Activated B cell treated with CpG ODN at 0.5 μM for 24 hours (primary cell): ENCODE results near the gene OTUD4. TPM values are rescaled to one million over a fixed set of nuclear protein-coding genes. Genes with fewer than 3 reads are reported as not detected.
"Not testable (repeated sequence)": the region's sequence is repeated elsewhere in the genome, so short reads cannot be mapped to it uniquely, and the experiment has no call there.

Source experiments
- ATAC-seq: fragments of 200-7000 bp; cut with Tn5 transposase; one replicate; pipeline ENCODE4 v1.10.0; 2021; ENCODE audit warnings: low read depth, mild to moderate bottlenecking, moderate library complexity
- CTCF ChIA-PET: fragments of 350-600 bp; sonication (Branson Sonifier 250); formaldehyde crosslinking; loops from one replicate; lab custom pipeline; 2021; ENCODE audit warnings: antibody characterized with exemption; lab: Charles Lee
- POLR2A ChIA-PET: fragments of 350-600 bp; sonication (Branson Sonifier 250); formaldehyde crosslinking; loops from one replicate; lab custom pipeline; 2021; ENCODE audit warnings: antibody characterized with exemption; lab: Charles Lee
- DNase-seq: peaks from one replicate; pipeline ENCODE4 v3.0.0; 2022
- H3K27ac Mint-ChIP-seq: one replicate; pipeline ENCODE4 v1.8.0; 2020; ENCODE audit warnings: mixed read lengths
- H3K27me3 Mint-ChIP-seq: one replicate; pipeline ENCODE4 v1.8.0; 2021; ENCODE audit warnings: mixed read lengths
- H3K36me3 Mint-ChIP-seq: one replicate; pipeline ENCODE4 v1.8.0; 2021; ENCODE audit warnings: low read depth, mixed read lengths
- H3K4me1 Mint-ChIP-seq: one replicate; pipeline ENCODE4 v1.8.0; 2021; ENCODE audit warnings: mixed read lengths
- H3K4me3 Mint-ChIP-seq: one replicate; pipeline ENCODE4 v1.8.0; 2020; ENCODE audit warnings: mild to moderate bottlenecking, mixed read lengths
- H3K9me3 Mint-ChIP-seq: one replicate; pipeline ENCODE4 v1.8.0; 2020; ENCODE audit warnings: mixed read lengths
- CTCF ChIP-seq: fragments of 200-600 bp; IDR thresholded peaks from one replicate; pipeline ENCODE4 v1.8.0; 2022; ENCODE audit warnings: antibody characterized with exemption, mild to moderate bottlenecking
- intact Hi-C: fragments of 100-400 bp; cut with micrococcal nuclease; formaldehyde crosslinking; loops from one replicate; pipeline ENCODE4 v1.15.1; 2024
- total RNA-seq: library from RNA; stranded (reverse); gene quantifications from 2 replicates; pipeline ENCODE4 v1.2.3, GENCODE V29; 2022

OTUD4 gene
- total RNA-seq, 1 donor from 2014 or later = 47.3 TPM

GRCh38 chr4:145153181-145153903 lies 27.0 kb downstream of the OTUD4 start:
- H3K27ac Mint-ChIP-seq = no peak overlapping the region
- POLR2A ChIA-PET = no interaction called here
- DNase-seq = no peak

GRCh38 chr4:145148980-145149379 lies 31.4 kb downstream of the OTUD4 start:
- no peak overlapping the region for H3K27ac Mint-ChIP-seq
- no peak for ATAC-seq
- H3K36me3 Mint-ChIP-seq = peaks cover 83% of the 10 kb centered on the region
- TF ChIP-seq CTCF = no peak
- peaks cover 3% of the 10 kb centered on the region for H3K4me1 Mint-ChIP-seq
- intact Hi-C loops = no loop called here
- no peaks in the 10 kb centered on the region for H3K27me3 Mint-ChIP-seq
- H3K4me3 Mint-ChIP-seq = no peak overlapping the region
- no peak for DNase-seq
- CTCF ChIA-PET = no interaction called here
- POLR2A ChIA-PET = interaction anchor here (0.5 kb wide), 1 partner anchor 788 kb away, joined by 3 read pairs; no protein-coding TSS in a partner anchor
- H3K9me3 Mint-ChIP-seq = no peaks in the 10 kb centered on the region

More at GRCh38 chr4:145153181-145153903, 27.0 kb downstream of the OTUD4 start:
- H3K4me1 Mint-ChIP-seq = peaks cover 8% of the 10 kb centered on the region
- CTCF ChIA-PET = interaction anchor here (1.3 kb wide), 1 partner anchor 465 kb away, joined by 3 read pairs; no protein-coding TSS in a partner anchor
- H3K4me3 Mint-ChIP-seq = no peak overlapping the region
- no peaks in the 10 kb centered on the region for H3K9me3 Mint-ChIP-seq
- peaks cover 79% of the 10 kb centered on the region for H3K36me3 Mint-ChIP-seq
- TF ChIP-seq CTCF = no peak
- no peak for ATAC-seq
- H3K27me3 Mint-ChIP-seq = no peaks in the 10 kb centered on the region
- intact Hi-C loops = loop anchor here (10.0 kb wide), 1 partner anchor 1761 kb away; no protein-coding TSS in a partner anchor

GRCh38 chr4:145136219-145136618 lies 44.2 kb downstream of the OTUD4 start:
- intact Hi-C loops, H3K27me3 Mint-ChIP-seq, H3K27ac Mint-ChIP-seq, H3K9me3 Mint-ChIP-seq, H3K4me3 Mint-ChIP-seq, DNase-seq, POLR2A ChIA-PET, CTCF ChIA-PET: not testable (repeated sequence)
- peaks cover 29% of the 10 kb centered on the region for H3K4me1 Mint-ChIP-seq
- ATAC-seq = peak; percentile 43
- peaks cover 57% of the 10 kb centered on the region for H3K36me3 Mint-ChIP-seq

GRCh38 chr4:145132511-145133098 lies 47.8 kb downstream of the OTUD4 start:
- H3K4me1 Mint-ChIP-seq = peaks cover 29% of the 10 kb centered on the region
- DNase-seq (no peak), ATAC-seq (peak; percentile 76)
- CTCF ChIA-PET = no interaction called here
- no peak for TF ChIP-seq CTCF
- no peaks in the 10 kb centered on the region for H3K27me3 Mint-ChIP-seq
- POLR2A ChIA-PET = interaction anchor here (2.0 kb wide), 1 partner anchor 35 kb away, joined by 8 read pairs; the partner anchor contains the start of genes ABCE1 and ANAPC10
- peaks cover 50% of the 10 kb centered on the region for H3K36me3 Mint-ChIP-seq
- intact Hi-C loops = loop anchor here (2.0 to 5.0 kb wide), 2 partner anchors 14 to 35 kb away; partner anchors contain the start of genes ABCE1 and ANAPC10
- no peaks in the 10 kb centered on the region for H3K9me3 Mint-ChIP-seq
- H3K4me3 Mint-ChIP-seq = peak overlapping the region; percentile 1
- H3K27ac Mint-ChIP-seq = peak overlapping the region; percentile 76

- intact Hi-C loops = loop anchor here (2.0 to 5.0 kb wide), 2 partner anchors 13 to 35 kb away; partner anchors contain the start of genes ABCE1 and ANAPC10
- TF ChIP-seq CTCF = no peak
- CTCF ChIA-PET = no interaction called here
- Mint-ChIP-seq H3K4me3 (no peak overlapping the region), H3K36me3 (peaks cover 50% of the 10 kb centered on the region), H3K9me3 (no peaks in the 10 kb centered on the region), H3K27ac (no peak overlapping the region), H3K4me1 (peaks cover 29% of the 10 kb centered on the region), H3K27me3 (no peaks in the 10 kb centered on the region)
- no peak for ATAC-seq
- DNase-seq = no peak
- POLR2A ChIA-PET = interaction anchor here (2.0 kb wide), 1 partner anchor 34 kb away, joined by 8 read pairs; the partner anchor contains the start of genes ABCE1 and ANAPC10
Measured at GRCh38 chr4:145131848-145132247, 48.5 kb downstream of the OTUD4 start.
